ENCODE data around the gene MDGA2.

GRCh38 chr14:46951103-46951502 is 724.3 kb downstream of the MDGA2 start:
- TF ChIP-seq CTCF (IDR thresholded peaks at IDR 0.05) (no peak), EP300 (IDR thresholded peaks at IDR 0.05) (no peak), POLR2A (IDR thresholded peaks at IDR 0.05) (no peak), POLR2AphosphoS5 (IDR thresholded peaks at IDR 0.05) (no peak)

Data from upper lobe of left lung (tissue), 4 donors.